T-helper 1 cell treated with Interleukin-12 subunit alpha and Interleukin-12 subunit beta and Interleukin-4 antibody, amounts not matched to agents 30 μg/mL and 1 μg/mL, for 36 hours (primary cell): Measurements from ENCODE around the gene KRT85.
"Not testable (repeated sequence)": the region's sequence is repeated elsewhere in the genome, so short reads cannot be mapped to it uniquely, and the experiment has no call there.

Experiments
- H3K27ac Mint-ChIP-seq: one replicate; pipeline ENCODE4 v1.8.0; 2021; ENCODE audit warnings: mild to moderate bottlenecking, mixed read lengths
- H3K27me3 Mint-ChIP-seq: one replicate; pipeline ENCODE4 v1.8.0; 2021; ENCODE audit warnings: low read depth, mixed read lengths
- H3K36me3 Mint-ChIP-seq: one replicate; pipeline ENCODE4 v1.8.0; 2021; ENCODE audit warnings: low read depth, mixed read lengths
- H3K4me1 Mint-ChIP-seq: one replicate; pipeline ENCODE4 v1.8.0; 2021; ENCODE audit warnings: low read depth, mixed read lengths
- H3K4me3 Mint-ChIP-seq: one replicate; pipeline ENCODE4 v1.8.0; 2021; ENCODE audit warnings: mild to moderate bottlenecking, moderate library complexity, mixed read lengths
- H3K9me3 Mint-ChIP-seq: one replicate; pipeline ENCODE4 v1.8.0; 2021; ENCODE audit warnings: mixed read lengths

Gene KRT85

GRCh38 chr12:52352951-52353350 is 14.3 kb downstream of the KRT85 start:
- no peak overlapping the region for H3K27ac Mint-ChIP-seq
- no peaks in the 10 kb centered on the region for H3K9me3 Mint-ChIP-seq
- H3K36me3 Mint-ChIP-seq = no peaks in the 10 kb centered on the region
- H3K4me3 Mint-ChIP-seq = no peak overlapping the region
- peaks cover 3% of the 10 kb centered on the region for H3K4me1 Mint-ChIP-seq
- peaks cover 25% of the 10 kb centered on the region for H3K27me3 Mint-ChIP-seq

DNA sequence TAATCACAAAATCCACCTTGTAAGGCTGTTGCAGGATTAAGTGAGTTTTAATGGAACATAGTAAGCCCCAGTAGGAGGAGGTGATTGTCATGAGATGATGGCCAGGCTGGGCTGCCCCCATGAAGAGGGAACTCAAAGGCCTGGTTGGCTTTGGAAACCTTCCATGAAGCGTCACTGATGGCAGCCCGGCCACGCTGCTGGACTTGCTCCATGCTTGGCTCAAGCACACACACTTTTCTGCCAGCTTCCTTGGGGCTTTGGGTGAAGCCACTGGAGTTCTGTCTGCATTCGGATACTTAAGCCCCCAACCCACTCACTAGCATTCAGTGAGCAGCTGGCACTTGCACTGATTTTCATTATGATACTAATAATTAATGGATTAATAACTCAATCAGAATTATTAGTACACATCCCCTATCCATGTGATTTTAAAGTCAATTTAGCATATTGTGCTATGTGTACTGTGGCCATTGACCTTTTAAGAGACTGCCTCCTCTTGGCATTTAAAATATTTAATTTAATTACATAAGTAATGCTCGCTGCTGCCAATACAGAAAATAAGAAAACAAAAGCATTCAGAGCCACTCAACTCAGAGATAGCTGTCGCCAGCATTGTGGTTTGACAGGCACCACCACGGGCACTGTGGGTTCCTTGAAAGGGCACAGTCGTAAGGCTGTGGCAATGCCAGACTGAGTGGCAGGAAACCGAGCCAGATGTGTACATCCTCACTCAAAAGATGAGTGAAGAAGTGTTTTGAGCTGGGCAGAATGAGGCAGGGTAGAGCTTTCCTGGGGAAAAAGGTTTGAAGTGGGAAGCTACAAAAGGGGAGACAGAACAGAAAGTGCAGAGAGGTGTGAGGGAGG is 15.9 kb downstream of the KRT85 start:
- H3K4me1 Mint-ChIP-seq = peaks cover 3% of the 10 kb centered on the region
- H3K27me3 Mint-ChIP-seq = peaks cover 25% of the 10 kb centered on the region
- no peak overlapping the region for H3K4me3 Mint-ChIP-seq
- H3K27ac Mint-ChIP-seq = no peak overlapping the region
- no peaks in the 10 kb centered on the region for H3K9me3 Mint-ChIP-seq
- no peaks in the 10 kb centered on the region for H3K36me3 Mint-ChIP-seq

- H3K4me3 Mint-ChIP-seq = no peak overlapping the region
- H3K36me3 Mint-ChIP-seq = no peaks in the 10 kb centered on the region
- H3K27ac Mint-ChIP-seq = no peak overlapping the region
- H3K9me3 Mint-ChIP-seq = no peaks in the 10 kb centered on the region
- H3K4me1 Mint-ChIP-seq = peaks cover 3% of the 10 kb centered on the region
- peaks cover 25% of the 10 kb centered on the region for H3K27me3 Mint-ChIP-seq
Measured at GRCh38 chr12:52350786-52351185, 16.5 kb downstream of the KRT85 start.

DNA sequence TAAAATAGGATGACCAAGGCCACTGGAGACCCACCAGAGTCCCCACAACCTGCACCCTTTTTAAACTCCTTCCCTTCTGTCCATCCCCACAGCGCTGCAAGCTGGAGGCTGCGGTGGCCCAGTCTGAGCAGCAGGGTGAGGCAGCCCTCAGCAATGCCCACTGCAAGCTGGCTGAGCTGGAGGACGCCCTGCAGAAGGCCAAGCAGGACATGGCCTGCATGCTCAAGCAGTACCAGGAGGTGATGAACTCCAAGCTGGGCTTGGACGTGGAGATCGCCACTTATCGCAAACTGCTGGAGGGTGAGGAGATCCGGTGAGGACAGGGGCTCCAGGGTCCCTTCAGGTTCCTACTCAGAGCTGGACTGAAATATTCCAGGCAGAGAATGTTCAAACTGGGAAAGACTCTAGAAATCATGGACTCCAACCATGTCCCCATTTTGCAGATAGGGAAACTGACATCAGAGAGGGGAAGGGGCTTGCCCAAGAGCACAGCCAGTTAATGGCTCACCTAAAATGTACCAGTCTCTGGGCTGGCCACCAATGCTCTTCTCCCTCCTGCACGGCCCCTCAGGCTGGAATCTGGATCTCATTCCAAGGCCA is 17.2 kb downstream of the KRT85 start:
- Mint-ChIP-seq H3K36me3 (no peaks in the 10 kb centered on the region), H3K27ac (no peak overlapping the region), H3K27me3 (peaks cover 25% of the 10 kb centered on the region), H3K4me3 (no peak overlapping the region), H3K9me3 (no peaks in the 10 kb centered on the region), H3K4me1 (peaks cover 3% of the 10 kb centered on the region)

DNA sequence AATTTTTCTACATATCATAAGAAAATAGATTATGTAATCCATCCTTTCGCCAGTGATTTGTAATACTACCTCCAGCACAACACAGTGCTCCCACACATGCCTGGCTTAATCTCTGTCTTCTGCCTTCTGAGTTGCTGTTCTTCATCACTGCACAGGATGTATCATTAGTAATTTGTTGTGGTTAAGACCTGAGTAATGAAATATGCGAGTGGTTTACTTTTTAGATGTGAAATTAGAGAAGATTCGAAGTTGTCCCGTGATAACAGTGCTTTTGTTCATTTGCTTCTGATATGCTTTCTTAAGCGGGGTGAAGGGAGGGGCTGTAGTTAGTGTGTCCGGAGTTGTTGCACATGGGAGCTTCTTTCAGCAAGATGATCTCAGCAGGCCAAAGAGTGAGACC is 18.1 kb downstream of the KRT85 start:
- H3K27ac Mint-ChIP-seq = no peak overlapping the region
- no peaks in the 10 kb centered on the region for H3K9me3 Mint-ChIP-seq
- H3K36me3 Mint-ChIP-seq = no peaks in the 10 kb centered on the region
- H3K27me3 Mint-ChIP-seq = peaks cover 28% of the 10 kb centered on the region
- H3K4me1 Mint-ChIP-seq = peaks cover 3% of the 10 kb centered on the region
- H3K4me3 Mint-ChIP-seq = no peak overlapping the region

- peaks cover 23% of the 10 kb centered on the region for H3K27me3 Mint-ChIP-seq
- H3K36me3 Mint-ChIP-seq = no peaks in the 10 kb centered on the region
- peaks cover 3% of the 10 kb centered on the region for H3K4me1 Mint-ChIP-seq
- no peaks in the 10 kb centered on the region for H3K9me3 Mint-ChIP-seq
- H3K27ac Mint-ChIP-seq = no peak overlapping the region
- H3K4me3 Mint-ChIP-seq = no peak overlapping the region
Measured at GRCh38 chr12:52347551-52348510, 19.4 kb downstream of the KRT85 start.

- H3K27ac Mint-ChIP-seq = no peak overlapping the region
- peaks cover 3% of the 10 kb centered on the region for H3K4me1 Mint-ChIP-seq
- peaks cover 17% of the 10 kb centered on the region for H3K27me3 Mint-ChIP-seq
- no peaks in the 10 kb centered on the region for H3K9me3 Mint-ChIP-seq
- no peak overlapping the region for H3K4me3 Mint-ChIP-seq
- no peaks in the 10 kb centered on the region for H3K36me3 Mint-ChIP-seq
Measured at GRCh38 chr12:52347016-52347415, 20.3 kb downstream of the KRT85 start.

GRCh38 chr12:52346593-52346992 is 20.7 kb downstream of the KRT85 start:
- Mint-ChIP-seq H3K4me3 (no peak overlapping the region), H3K36me3 (no peaks in the 10 kb centered on the region), H3K27ac (no peak overlapping the region), H3K4me1 (peaks cover under 1% of the 10 kb centered on the region), H3K9me3 (no peaks in the 10 kb centered on the region), H3K27me3 (peaks cover 15% of the 10 kb centered on the region)

GRCh38 chr12:52345041-52345440 is 22.2 kb downstream of the KRT85 start:
- not testable (repeated sequence) for H3K4me1 Mint-ChIP-seq, H3K36me3 Mint-ChIP-seq, H3K4me3 Mint-ChIP-seq, H3K9me3 Mint-ChIP-seq, H3K27ac Mint-ChIP-seq
- peaks cover 14% of the 10 kb centered on the region for H3K27me3 Mint-ChIP-seq

DNA sequence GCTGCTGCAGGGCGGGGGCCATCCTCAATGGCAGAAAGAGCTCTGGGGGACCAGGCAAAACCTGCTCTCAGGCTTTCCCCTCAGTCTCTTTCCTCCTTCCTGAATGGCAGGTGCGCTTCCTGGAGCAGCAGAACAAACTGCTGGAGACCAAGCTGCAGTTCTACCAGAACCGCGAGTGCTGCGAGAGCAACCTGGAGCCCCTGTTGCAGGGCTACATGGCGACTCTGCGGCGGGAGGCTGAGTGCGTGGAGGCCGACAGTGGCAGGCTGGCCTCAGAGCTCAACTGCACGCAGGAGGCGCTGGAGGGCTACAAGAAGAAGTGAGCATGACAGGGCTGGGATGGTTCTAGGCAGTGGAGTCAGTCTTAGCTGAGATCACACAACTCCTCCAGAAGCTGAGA is 23.2 kb downstream of the KRT85 start:
- no peak overlapping the region for H3K4me3 Mint-ChIP-seq
- no peaks in the 10 kb centered on the region for H3K36me3 Mint-ChIP-seq

DNA sequence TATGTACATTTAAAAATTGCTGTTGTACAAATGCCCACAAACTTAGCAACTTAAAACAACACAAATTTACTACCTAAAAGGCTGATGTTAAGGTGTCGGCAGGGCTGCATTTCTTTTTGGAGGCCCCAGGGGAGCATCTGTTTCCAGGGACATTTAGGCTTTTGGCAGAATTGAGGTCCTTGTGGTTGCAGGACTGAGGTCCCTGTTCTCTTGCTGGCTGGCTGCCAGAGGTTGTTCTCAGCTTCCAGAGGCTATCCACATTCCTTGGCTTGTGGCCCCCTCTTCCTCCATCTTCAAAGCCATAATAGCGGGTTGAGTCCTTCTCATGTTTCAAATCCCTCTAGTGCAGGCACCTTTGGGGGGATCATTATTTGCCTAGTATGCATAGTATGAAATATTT is 23.7 kb downstream of the KRT85 start:
- no peaks in the 10 kb centered on the region for H3K9me3 Mint-ChIP-seq
- H3K36me3 Mint-ChIP-seq = no peaks in the 10 kb centered on the region
- H3K27me3 Mint-ChIP-seq = peaks cover 9% of the 10 kb centered on the region
- no peak overlapping the region for H3K27ac Mint-ChIP-seq
- no peaks in the 10 kb centered on the region for H3K4me1 Mint-ChIP-seq
- no peak overlapping the region for H3K4me3 Mint-ChIP-seq

More for the DNA sequence above, 23.2 kb downstream of the KRT85 start:
- Mint-ChIP-seq H3K27me3 (peaks cover 10% of the 10 kb centered on the region), H3K27ac (no peak overlapping the region), H3K4me1 (no peaks in the 10 kb centered on the region), H3K9me3 (no peaks in the 10 kb centered on the region)

- Mint-ChIP-seq H3K36me3 (no peaks in the 10 kb centered on the region), H3K27ac (no peak overlapping the region), H3K27me3 (peaks cover 4% of the 10 kb centered on the region), H3K4me1 (no peaks in the 10 kb centered on the region), H3K9me3 (no peaks in the 10 kb centered on the region), H3K4me3 (no peak overlapping the region)
Measured at GRCh38 chr12:52342781-52343490, 24.3 kb downstream of the KRT85 start.

DNA sequence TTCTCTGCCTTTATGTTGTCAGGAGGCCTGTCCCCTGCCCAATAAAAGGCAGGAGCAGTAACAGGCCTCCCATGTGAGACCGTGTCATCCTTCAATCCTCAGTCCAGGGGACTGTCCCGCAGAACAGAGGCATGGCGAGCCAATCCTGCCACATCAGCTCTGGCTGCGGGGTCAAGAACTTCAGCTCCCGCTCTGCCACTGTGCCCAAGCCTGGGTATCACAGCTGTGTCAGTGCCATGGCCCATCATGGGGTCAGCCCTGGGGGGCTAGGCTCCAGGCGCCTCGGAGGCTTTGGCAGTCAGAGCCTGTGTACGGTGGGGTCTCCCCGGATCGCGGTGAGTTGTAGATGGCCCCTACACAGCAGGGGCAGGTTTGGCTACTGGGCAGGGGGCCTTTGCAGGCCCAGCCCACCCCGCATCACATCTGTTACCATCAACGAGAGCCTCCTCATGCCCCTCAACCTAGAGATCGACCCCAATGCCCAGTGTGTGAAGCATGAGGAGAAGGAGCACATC is 26.2 kb downstream of the KRT85 start:
- H3K27me3 Mint-ChIP-seq = peaks cover 4% of the 10 kb centered on the region
- H3K4me3 Mint-ChIP-seq = no peak overlapping the region
- no peaks in the 10 kb centered on the region for H3K9me3 Mint-ChIP-seq
- H3K27ac Mint-ChIP-seq = no peak overlapping the region
- peaks cover 2% of the 10 kb centered on the region for H3K4me1 Mint-ChIP-seq
- H3K36me3 Mint-ChIP-seq = no peaks in the 10 kb centered on the region
